IMR-90 (cell line): ENCODE data around the gene BCLAF1. TPM values are rescaled to one million over a fixed set of nuclear protein-coding genes. Genes with fewer than 3 reads are reported as not detected.

Experiments
- ATAC-seq: fragments of 200-7000 bp; cut with Tn5 transposase; 2 replicates; pipeline ENCODE4 v1.9.1; 2020; ENCODE audit warnings: low read depth, mild to moderate bottlenecking, moderate library complexity
- BruUV-seq: library from RNA; stranded (reverse); fragments of 400-500 nt; replicated peaks from 2 replicates; lab custom pipeline; 2021; lab: Mats Ljungman, UMichigan
- CTCF ChIA-PET: fragments of 300-600 bp; formaldehyde crosslinking; extraction: SDS; loops from one replicate; lab custom pipeline; 2021; ENCODE audit warnings: antibody characterized with exemption; lab: Yijun Ruan, JAX
- POLR2A ChIA-PET: fragments of 300-600 bp; sonication (Branson Sonifier 250); formaldehyde crosslinking; loops from one replicate; lab custom pipeline; 2022; ENCODE audit warnings: antibody characterized with exemption; ENCODE audit not compliant: unreplicated experiment; lab: Charles Lee
- DNase-seq: peaks from one replicate; pipeline ENCODE4 v3.0.0; 2013
- H2AFZ ChIP-seq: replicated peaks from 2 replicates; pipeline ENCODE3; 2013; ENCODE audit warnings: low read length, mild to moderate bottlenecking; ENCODE audit not compliant: poor library complexity
- H2AK5ac ChIP-seq: 2 replicates; pipeline ENCODE4 v1.6.1; 2013; ENCODE audit warnings: low read depth, low read length, inconsistent platforms
- H2AK9ac ChIP-seq: replicated peaks from 2 replicates; pipeline ENCODE3; 2013; ENCODE audit warnings: mild to moderate bottlenecking, low read depth, low read length, moderate library complexity; ENCODE audit not compliant: poor library complexity
- H2BK120ac ChIP-seq: 2 replicates; pipeline ENCODE4 v1.6.1; 2013; ENCODE audit warnings: low read depth, low read length, inconsistent platforms
- H2BK15ac ChIP-seq: 3 replicates; pipeline ENCODE4 v1.6.1; 2013; ENCODE audit warnings: low read depth, low read length, inconsistent platforms
- H2BK20ac ChIP-seq: 2 replicates; pipeline ENCODE4 v1.6.1; 2013; ENCODE audit warnings: low read depth, mild to moderate bottlenecking, inconsistent platforms, low read length, moderate library complexity
- H2BK5ac ChIP-seq: 2 replicates; pipeline ENCODE4 v1.6.1; 2013; ENCODE audit warnings: mild to moderate bottlenecking, low read depth, low read length, inconsistent platforms; ENCODE audit not compliant: poor library complexity, severe bottlenecking
- H3K14ac ChIP-seq: replicated peaks from 2 replicates; pipeline ENCODE4 v1.6.1; 2013; ENCODE audit warnings: low read depth, low read length, inconsistent platforms
- H3K18ac ChIP-seq: 2 replicates; pipeline ENCODE4 v1.6.1; 2013; ENCODE audit warnings: low read depth, low read length, control low read depth
- H3K23ac ChIP-seq: 2 replicates; pipeline ENCODE4 v1.6.1; 2013; ENCODE audit warnings: low read depth, low read length, inconsistent platforms
- H3K27ac ChIP-seq: 2 replicates; pipeline ENCODE4 v1.5.1; 2013; ENCODE audit warnings: mild to moderate bottlenecking, control low read depth, low read length; ENCODE audit not compliant: insufficient read depth
- H3K27me3 ChIP-seq: 2 replicates; pipeline ENCODE4 v1.6.1; 2013; ENCODE audit warnings: low read length; ENCODE audit not compliant: control insufficient read depth, insufficient read depth
- H3K36me3 ChIP-seq: 2 replicates; pipeline ENCODE4 v1.6.1; 2013; ENCODE audit warnings: low read length, mixed read lengths; ENCODE audit not compliant: control insufficient read depth, insufficient read depth
- H3K4ac ChIP-seq: 2 replicates; pipeline ENCODE4 v1.6.1; 2013; ENCODE audit warnings: low read depth, low read length, inconsistent platforms
- H3K4me1 ChIP-seq: 2 replicates; pipeline ENCODE4 v1.6.1; 2013; ENCODE audit warnings: low read length, mixed read lengths; ENCODE audit not compliant: control insufficient read depth, insufficient read depth
- H3K4me2 ChIP-seq: 2 replicates; pipeline ENCODE4 v1.6.1; 2013; ENCODE audit warnings: low read depth, mild to moderate bottlenecking, control low read depth, low read length, moderate library complexity
- H3K4me3 ChIP-seq: 2 replicates; pipeline ENCODE4 v1.5.1; 2013; ENCODE audit warnings: low read depth, mild to moderate bottlenecking, control low read depth, low read length, moderate library complexity; ENCODE audit not compliant: insufficient read depth
- H3K56ac ChIP-seq: 2 replicates; pipeline ENCODE4 v1.6.1; 2013; ENCODE audit warnings: low read length, inconsistent platforms; ENCODE audit not compliant: insufficient read depth; ENCODE audit errors: extremely low read depth
- H3K79me1 ChIP-seq, 2 experiments: 2 replicates each; pipeline ENCODE4 v1.6.1; 2013; ENCODE audit warnings: low read length in 2 of 2, inconsistent platforms in 1 of 2, low read depth in 1 of 2
- H3K9ac ChIP-seq: 2 replicates; pipeline ENCODE4 v1.6.1; 2013; ENCODE audit warnings: low read depth, low read length, control low read depth
- H3K9me1 ChIP-seq: 2 replicates; pipeline ENCODE4 v1.6.1; 2013; ENCODE audit warnings: low read length, inconsistent platforms; ENCODE audit not compliant: insufficient read depth
- H3K9me3 ChIP-seq: 2 replicates; pipeline ENCODE4 v1.6.1; 2013; ENCODE audit warnings: low read length; ENCODE audit not compliant: control insufficient read depth, insufficient read depth
- H4K20me1 ChIP-seq: 2 replicates; pipeline ENCODE4 v1.6.1; 2013; ENCODE audit warnings: low read length, inconsistent platforms; ENCODE audit not compliant: insufficient read depth
- H4K5ac ChIP-seq: 2 replicates; pipeline ENCODE4 v1.6.1; 2013; ENCODE audit warnings: mild to moderate bottlenecking, low read depth, low read length, control low read depth
- H4K8ac ChIP-seq, 2 experiments: 2 replicates each; pipeline ENCODE4 v1.6.1; 2013; ENCODE audit warnings: low read depth in 2 of 2, low read length in 2 of 2, control low read depth in 1 of 2, inconsistent platforms in 1 of 2
- H4K91ac ChIP-seq: 2 replicates; pipeline ENCODE4 v1.6.1; 2013; ENCODE audit warnings: low read depth, low read length, inconsistent platforms; ENCODE audit not compliant: insufficient read depth
- CEBPB ChIP-seq: IDR thresholded peaks from 2 replicates; pipeline ENCODE4 v1.6.1; 2012; ENCODE audit warnings: low read depth, low read length, improper control_type of control experiment
- ELK1 ChIP-seq: fragments of 150-350 bp; IDR thresholded peaks from 2 replicates; pipeline ENCODE4 v1.6.1; 2016; ENCODE audit warnings: low read depth, mild to moderate bottlenecking, low read length, moderate library complexity, borderline replicate concordance
- FOS ChIP-seq: fragments of 150-350 bp; IDR thresholded peaks from 2 replicates; pipeline ENCODE4 v1.6.1; 2016; ENCODE audit warnings: low read depth, low read length
- MAZ ChIP-seq: IDR thresholded peaks from 2 replicates; pipeline ENCODE4 v1.6.1; 2012; ENCODE audit warnings: low read depth, mild to moderate bottlenecking, low read length, improper control_type of control experiment, moderate library complexity, borderline replicate concordance
- USF2 ChIP-seq: fragments of 150-350 bp; IDR thresholded peaks from 2 replicates; pipeline ENCODE4 v1.6.1; 2017; ENCODE audit warnings: mild to moderate bottlenecking, antibody characterized with exemption, low read length, low read depth
- WGBS, 2 experiments: methylation state at CpG; one replicate each; pipeline versions ENCODE4 v1.1.5 to v1.1.7; 2013; ENCODE audit warnings: missing lambda C conversion rate in 2 of 2; ENCODE audit not compliant: insufficient read length in 1 of 2; ENCODE audit errors: extremely low coverage in 2 of 2; 5-methylcytosine and 5-hydroxymethylcytosine counted together
- dilution Hi-C: fragments of 300-500 bp; cut with HindIII; formaldehyde crosslinking; loops from one replicate; pipeline ENCODE4 v1.14.3; 2018; ENCODE audit warnings: low sequenced_read_pairs; ENCODE audit not compliant: unreplicated experiment
- in situ Hi-C: fragments of 300-500 bp; cut with MboI; formaldehyde crosslinking; loops from 3 replicates; pipeline ENCODE4 v1.14.3; 2019; ENCODE audit warnings: low sequenced_read_pairs, inconsistent platforms, mixed read lengths
- intact Hi-C: fragments of 100-400 bp; cut with micrococcal nuclease; formaldehyde crosslinking; loops from 2 replicates; pipeline ENCODE4 v1.10.0; 2022
- polyA plus RNA-seq, 3 experiments: library from polyadenylated mRNA; depleted of rRNA; stranded (reverse); fragments of >200 nt; gene quantifications; 2 replicates each; pipeline ENCODE4 v1.2.3, GENCODE V29; 2012; ENCODE audit warnings: low replicate concordance in 1 of 3
- total RNA-seq: library from RNA; depleted of rRNA; stranded (reverse); fragments of >200 nt; gene quantifications from 2 replicates; pipeline ENCODE4 v1.2.3, GENCODE V29; 2012

The BCLAF1 gene
- total and polyA plus RNA-seq, 2 of the 4 experiments (the other 2 are of a cell fraction), result 34.0 to 141 TPM

DNA sequence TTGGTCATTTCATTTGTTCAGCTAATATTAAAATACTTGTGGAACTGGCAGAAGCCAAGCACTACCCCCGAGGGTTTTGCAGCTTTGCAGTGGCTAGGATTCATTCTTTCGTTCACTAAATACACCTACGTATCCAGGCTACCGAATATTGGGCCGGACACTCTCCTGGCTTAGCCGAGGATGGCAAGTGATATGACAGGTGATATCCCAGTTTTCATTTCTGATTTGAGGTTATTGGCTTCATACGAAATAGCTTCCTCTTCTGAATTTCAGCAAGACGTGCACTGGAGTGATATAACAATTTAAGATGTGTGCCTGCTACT is 39.0 kb downstream of the BCLAF1 start:
- no peaks in the 10 kb centered on the region for H3K36me3 ChIP-seq
- in situ Hi-C loops, result no loop called here
- ATAC-seq, result peak; percentile 7
- H3K4me2 ChIP-seq, result peak overlapping the region; percentile 93
- ChIA-PET POLR2A (interaction anchor here (1.1 to 1.3 kb wide), 2 partner anchors 9 to 39 kb away, joined by 3 to 8 read pairs; partner anchors contain the start of gene BCLAF1), CTCF (interaction anchor here (0.6 to 1.2 kb wide), 4 partner anchors 38 to 752 kb away, joined by 3 read pairs; partner anchors contain the start of gene MAP7)
- TF ChIP-seq FOS, result no peak
- TF ChIP-seq ELK1, result no peak
- no peak for TF ChIP-seq MAZ
- no peak for TF ChIP-seq CEBPB
- TF ChIP-seq USF2, result no peak
- H2BK120ac ChIP-seq, result no peak overlapping the region
- WGBS, 2 experiments, result no CpG with 5 or more reads among the region's 8 CpGs
- H3K27me3 ChIP-seq, result no peaks in the 10 kb centered on the region
- H3K9me3 ChIP-seq, result no peaks in the 10 kb centered on the region
- H2BK5ac ChIP-seq, result peak overlapping the region; percentile 72
- H3K56ac ChIP-seq, result peak overlapping the region; percentile 75
- H4K8ac ChIP-seq, result peak overlapping the region; percentile 16 to 88; a peak in 3 of 4 replicates
- peak overlapping the region; percentile 31; the same call in 1 of the 2 replicates for H4K5ac ChIP-seq
- peak overlapping the region; percentile 79 for H3K9ac ChIP-seq
- peak overlapping the region; percentile 33; the same call in 1 of the 2 replicates for H4K91ac ChIP-seq
- peak overlapping the region; percentile 95 for H2AFZ ChIP-seq
- H3K4me1 ChIP-seq, result no peaks in the 10 kb centered on the region
- peak overlapping the region; percentile 51 for H3K4ac ChIP-seq
- peaks cover 0 to 8% of the 10 kb centered on the region in 2 experiments; a peak in 2 of 4 replicates for H3K79me1 ChIP-seq
- no peak overlapping the region for H2BK20ac ChIP-seq
- H4K20me1 ChIP-seq, result no peaks in the 10 kb centered on the region
- no peak overlapping the region for H2AK9ac ChIP-seq
- peak overlapping the region; percentile 26; the same call in 1 of the 2 replicates for H3K18ac ChIP-seq
- H2BK15ac ChIP-seq, result 0 out of 3 replicates have a peak overlapping the region, but pooled peaks have one; percentile 1
- no TSS peak for BruUV-seq
- peak overlapping the region; percentile 65 for H3K14ac ChIP-seq
- H3K27ac ChIP-seq, result peak overlapping the region; percentile 62
- intact Hi-C loops, result loop anchor here (5.0 kb wide), 1 partner anchor 297 kb away; no protein-coding TSS in a partner anchor
- DNase-seq, result no peak
- peak overlapping the region; percentile 52 for H3K23ac ChIP-seq
- no peaks in the 10 kb centered on the region for H3K9me1 ChIP-seq
- H2AK5ac ChIP-seq, result no peak overlapping the region
- dilution Hi-C loops, result no loop called here
- H3K4me3 ChIP-seq, result peak overlapping the region; percentile 70
